Stomach (tissue), 9 donors: ENCODE data around the gene UBE3A. TPM values are rescaled to one million over a fixed set of nuclear protein-coding genes. Genes with fewer than 3 reads are reported as not detected.

Source experiments
- DNase-seq, 2 donors: peaks; one replicate each; pipeline versions ENCODE4 v3.0.0 to v3.0.0-alpha.2; 2013 to 2019
- H3K27ac ChIP-seq, 5 donors: fragments of 200-600 bp in 4 of 5; sonication (generic) in 4 of 5; one replicate each; pipeline ENCODE4 v1.5.1; 2013 to 2019; ENCODE audit warnings: mild to moderate bottlenecking in 1 of 5, moderate library complexity in 1 of 5
- H3K27me3 ChIP-seq, 3 donors: fragments of 200-600 bp; sonication (generic); one replicate each; pipeline ENCODE4 v1.5.1; 2017 to 2019; ENCODE audit warnings: mixed run types in 1 of 3
- H3K36me3 ChIP-seq, 4 donors: fragments of 200-600 bp; sonication (generic); 1 replicate in 3 of 4; 2 replicates in 1 of 4; pipeline ENCODE4 v1.5.1; 2016 to 2019
- H3K4me1 ChIP-seq, 4 donors: fragments of 200-600 bp; sonication (generic); one replicate each; pipeline ENCODE4 v1.5.1; 2016 to 2019
- H3K4me3 ChIP-seq, 4 donors: fragments of 200-600 bp; sonication (generic) in 3 of 4; one replicate each; pipeline ENCODE4 v1.5.1; 2016 to 2019; ENCODE audit warnings: mild to moderate bottlenecking in 1 of 4
- H3K9me3 ChIP-seq, 4 donors: fragments of 200-600 bp; sonication (generic); one replicate each; pipeline ENCODE4 v1.5.1; 2016 to 2019
- CTCF ChIP-seq, 7 experiments: fragments of 450-650 bp in 4 of 7; fragments of 200-600 bp in 3 of 7; sonication (generic) in 3 of 7; IDR thresholded peaks; one replicate each; pipeline ENCODE4 v1.5.1; 2016 to 2019; ENCODE audit warnings: antibody characterized with exemption in 7 of 7, control low read depth in 2 of 7, mild to moderate bottlenecking in 1 of 7
- EP300 ChIP-seq: sonication (generic); formaldehyde crosslinking; IDR thresholded peaks from one replicate; pipeline ENCODE4 v1.6.1; 2017; ENCODE audit warnings: antibody characterized with exemption
- POLR2A ChIP-seq, 4 donors: fragments of 450-650 bp; IDR thresholded peaks; one replicate each; pipeline ENCODE4 v1.6.1; 2016; ENCODE audit warnings: antibody characterized with exemption in 4 of 4, control low read depth in 2 of 4, mild to moderate bottlenecking in 1 of 4, moderate library complexity in 1 of 4
- POLR2AphosphoS5 ChIP-seq, 3 donors: sonication (generic); formaldehyde crosslinking; IDR thresholded peaks; one replicate each; pipeline ENCODE4 v1.6.1; 2016; ENCODE audit warnings: antibody characterized with exemption in 3 of 3
- WGBS, 5 donors: extraction: QIAGEN DNeasy Blood & Tissue Kit in 3 of 5; methylation state at CpG; one replicate each; pipeline versions ENCODE4 v1.1.5 to v1.1.7; 2013 to 2018; 5-methylcytosine and 5-hydroxymethylcytosine counted together
- intact Hi-C: fragments of 100-400 bp; cut with DNase I; formaldehyde crosslinking; loops from one replicate; pipeline ENCODE4 v1.15.1; 2023; ENCODE audit warnings: low total_unique reads
- polyA plus RNA-seq, 3 donors: library from polyadenylated mRNA; stranded (reverse); fragments of 200-250 nt; gene quantifications; one replicate each; pipeline ENCODE4 v1.2.3, GENCODE V29; 2013
- total RNA-seq, 5 donors: library from RNA; depleted of rRNA; stranded (reverse); fragments of >200 nt; gene quantifications; one replicate each; pipeline versions ENCODE4 v1.1.0 to v1.2.3, GENCODE V29; 2014 to 2016
- donor health status: healthy with polysubstance abuse.
- donor health status: Bipolar disorder and iron deficiency.
- donor health status: healthy.

Gene UBE3A
- total and polyA plus RNA-seq, 8 donors, result 11.0 to 209 (median 59.2) TPM

- 73 to 90% (median 87%) methylated on average over 4 of the region's 4 CpGs for WGBS, 5 donors
- intact Hi-C loops, result no loop called here
- TF ChIP-seq EP300 (no peak), POLR2A (IDR thresholded peaks at IDR 0.05) (no peak), POLR2AphosphoS5 (IDR thresholded peaks at IDR 0.05) (no peak), CTCF (IDR thresholded peaks at IDR 0.05) (no peak)
Measured at GRCh38 chr15:25418202-25418601, 20.6 kb downstream of the UBE3A start.

DNA sequence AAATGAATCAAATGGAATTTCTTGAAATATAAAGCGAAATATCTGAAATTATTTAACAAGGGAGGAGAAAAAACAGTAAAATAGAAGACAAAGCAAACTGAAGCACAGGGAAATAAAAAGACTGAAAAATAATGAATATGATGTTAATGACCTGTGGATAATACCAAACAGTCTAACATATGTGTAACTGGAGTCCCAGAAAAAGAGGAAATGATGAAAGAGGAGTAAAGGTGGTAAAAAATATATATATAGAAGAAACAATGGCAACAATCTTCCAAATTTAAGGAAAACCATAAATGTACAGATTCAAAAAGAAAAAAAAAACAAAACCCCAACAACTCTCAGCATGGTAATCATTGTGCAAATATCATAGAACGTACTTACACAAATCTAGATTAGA is 21.2 kb downstream of the UBE3A start:
- WGBS, 5 donors, result 75 to 87% (median 83%) methylated on average over 2 of the region's 2 CpGs
- Histone ChIP-seq H3K27me3 (no peaks in the 10 kb centered on the region), H3K4me1 (peaks cover 0 to 35% (median 16%) of the 10 kb centered on the region in 4 donors), H3K27ac (no peak overlapping the region), H3K9me3 (no peaks in the 10 kb centered on the region), H3K4me3 (no peak overlapping the region), H3K36me3 (peaks cover 0 to 7% (median 3%) of the 10 kb centered on the region in 4 donors)
- TF ChIP-seq POLR2A (IDR thresholded peaks at IDR 0.05) (no peak), POLR2AphosphoS5 (IDR thresholded peaks at IDR 0.05) (no peak)
- intact Hi-C loops, result no loop called here
- DNase-seq, result no peak

More at GRCh38 chr15:25418202-25418601, 20.6 kb downstream of the UBE3A start:
- no peak overlapping the region for H3K27ac ChIP-seq
- H3K9me3 ChIP-seq, result no peaks in the 10 kb centered on the region
- H3K27me3 ChIP-seq, result no peaks in the 10 kb centered on the region
- DNase-seq, result no peak
- H3K36me3 ChIP-seq, result peaks cover 0 to 7% (median 3%) of the 10 kb centered on the region in 4 donors
- H3K4me3 ChIP-seq, result no peak overlapping the region
- peaks cover 0 to 32% (median 14%) of the 10 kb centered on the region in 4 donors for H3K4me1 ChIP-seq

- Histone ChIP-seq H3K4me3 (no peak overlapping the region), H3K27ac (no peak overlapping the region), H3K9me3 (no peaks in the 10 kb centered on the region), H3K4me1 (peaks cover 0 to 42% (median 14%) of the 10 kb centered on the region in 4 donors), H3K36me3 (peaks cover 0 to 7% (median 3%) of the 10 kb centered on the region in 4 donors), H3K27me3 (no peaks in the 10 kb centered on the region)
- WGBS, 5 donors, result 82 to 93% (median 83%) methylated on average over 3 of the region's 3 CpGs
- TF ChIP-seq CTCF (IDR thresholded peaks at IDR 0.05) (no peak), POLR2AphosphoS5 (IDR thresholded peaks at IDR 0.05) (no peak), EP300 (no peak), POLR2A (IDR thresholded peaks at IDR 0.05) (no peak)
- intact Hi-C loops, result no loop called here
- DNase-seq, result no peak
Measured at GRCh38 chr15:25416693-25417092, 22.1 kb downstream of the UBE3A start.

- H3K9me3 ChIP-seq, result no peaks in the 10 kb centered on the region
- TF ChIP-seq CTCF (IDR thresholded peaks at IDR 0.05) (no peak), POLR2AphosphoS5 (IDR thresholded peaks at IDR 0.05) (no peak), POLR2A (IDR thresholded peaks at IDR 0.05) (no peak), EP300 (no peak)
- no peaks in the 10 kb centered on the region for H3K27me3 ChIP-seq
- H3K36me3 ChIP-seq, result no peaks in the 10 kb centered on the region
- no peak overlapping the region for H3K4me3 ChIP-seq
- DNase-seq, result no peak
- no peak overlapping the region for H3K27ac ChIP-seq
- H3K4me1 ChIP-seq, result peaks cover 0 to 42% (median 22%) of the 10 kb centered on the region in 4 donors
- WGBS, 5 donors, result 82 to 87% (median 84%) methylated on average over 3 of the region's 3 CpGs
- intact Hi-C loops, result no loop called here
Measured at GRCh38 chr15:25415707-25416106, 23.1 kb downstream of the UBE3A start.

DNA sequence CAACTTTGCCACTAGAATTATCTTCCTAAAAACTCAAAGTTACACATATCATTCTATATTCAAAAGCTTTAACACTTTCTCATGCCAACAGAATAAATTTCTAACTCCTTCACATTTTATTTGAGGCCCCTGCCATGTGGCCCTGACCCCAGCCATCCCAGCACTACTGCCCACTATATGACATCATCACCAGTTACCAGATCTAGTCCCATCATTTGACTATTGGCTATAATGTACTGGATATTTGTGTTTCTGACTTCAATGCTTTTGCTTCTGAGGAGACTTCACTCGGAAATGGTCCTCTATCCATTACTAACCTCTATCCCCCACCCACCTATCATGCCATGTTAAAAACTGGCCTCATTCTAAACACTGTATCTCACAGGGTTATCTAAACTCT is 23.6 kb downstream of the UBE3A start:
- 97 to 100% (median 97%) methylated on average over 1 of the region's 1 CpG for WGBS, 5 donors

More for the DNA sequence above, 23.6 kb downstream of the UBE3A start:
- H3K27ac ChIP-seq, result no peak overlapping the region
- TF ChIP-seq EP300, result no peak
- TF ChIP-seq CTCF (IDR thresholded peaks at IDR 0.05), result no peak
- no peak for TF ChIP-seq POLR2A (IDR thresholded peaks at IDR 0.05)
- no peak for TF ChIP-seq POLR2AphosphoS5 (IDR thresholded peaks at IDR 0.05)
- H3K9me3 ChIP-seq, result no peaks in the 10 kb centered on the region
- H3K4me1 ChIP-seq, result peaks cover 0 to 47% (median 26%) of the 10 kb centered on the region in 4 donors
- no peak for DNase-seq
- H3K27me3 ChIP-seq, result no peaks in the 10 kb centered on the region
- H3K36me3 ChIP-seq, result no peaks in the 10 kb centered on the region
- intact Hi-C loops, result no loop called here
- no peak overlapping the region for H3K4me3 ChIP-seq
